AG09319 (cell line): ENCODE data around the gene METTL24.
"Not testable (repeated sequence)": the region's sequence is repeated elsewhere in the genome, so short reads cannot be mapped to it uniquely, and the experiment has no call there.

ENCODE experiments used
- DNase-seq: peaks from one replicate; pipeline ENCODE4 v3.0.0-alpha.2; 2010; ENCODE audit warnings: low read depth; ENCODE audit errors: extremely low read depth
- CTCF ChIP-seq: IDR thresholded peaks from 2 replicates; pipeline ENCODE4 v1.5.1; 2011; ENCODE audit warnings: low read depth, mild to moderate bottlenecking, inconsistent platforms, low read length, moderate library complexity

Gene METTL24

GRCh38 chr6:110317646-110318045, 40.5 kb downstream of the METTL24 start:
- DNase-seq: no peak

GRCh38 chr6:110317189-110317588, 41.0 kb downstream of the METTL24 start:
- no peak for TF ChIP-seq CTCF

More at GRCh38 chr6:110317646-110318045, 40.5 kb downstream of the METTL24 start:
- TF ChIP-seq CTCF: no peak

GRCh38 chr6:110315869-110316398, 42.2 kb downstream of the METTL24 start:
- no peak for TF ChIP-seq CTCF
- no peak for DNase-seq

More at GRCh38 chr6:110317189-110317588, 41.0 kb downstream of the METTL24 start:
- DNase-seq: no peak

- no peak for TF ChIP-seq CTCF
- no peak for DNase-seq
Measured at GRCh38 chr6:110315207-110315868, 42.8 kb downstream of the METTL24 start.

GRCh38 chr6:110310861-110311446, 47.2 kb downstream of the METTL24 start:
- no peak for DNase-seq
- no peak for TF ChIP-seq CTCF

- DNase-seq: not testable (repeated sequence)
Measured at GRCh38 chr6:110309432-110309831, 48.7 kb downstream of the METTL24 start.

GRCh38 chr6:110307368-110307767, 50.8 kb downstream of the METTL24 start:
- DNase-seq: no peak
- TF ChIP-seq CTCF: no peak

- not testable (repeated sequence) for DNase-seq
Measured at GRCh38 chr6:110305832-110306231, 52.3 kb downstream of the METTL24 start.

- not testable (repeated sequence) for DNase-seq
Measured at GRCh38 chr6:110303692-110304091, 54.5 kb downstream of the METTL24 start.
